Mesenteric fat pad (tissue), 1 donor: ENCODE results near the gene BNC2. TPM values are rescaled to one million over a fixed set of nuclear protein-coding genes. Genes with fewer than 3 reads are reported as not detected.
A peak's percentile ranks its signal among the peaks of the same experiment; 100 is the strongest.

Experiments
- DNase-seq: peaks from one replicate; pipeline ENCODE4 v3.0.0-alpha.2; 2020; ENCODE audit warnings: low spot score
- total RNA-seq: library from RNA; stranded (reverse); fragmentation: NEBNext Ultra II Directional; extraction: Animal tissue kit (Norgen Biotek cat#: 25700); gene quantifications from one replicate; pipeline ENCODE4 v1.2.1, GENCODE V29; 2021
- donor health status: DM: yes; HTN: yes; CAD: no.

Gene BNC2
- total RNA-seq, 1 donor from 2014 or later = 27.5 TPM

- no peak for DNase-seq
These were observed 152.2 kb downstream of the BNC2 start for GRCh38 chr9:16718296-16718695.

GRCh38 chr9:16716601-16717000 is 153.9 kb downstream of the BNC2 start:
- DNase-seq = no peak

- DNase-seq = no peak
These were observed 155.1 kb downstream of the BNC2 start for GRCh38 chr9:16715404-16715803.

GRCh38 chr9:16712787-16713186 is 157.7 kb downstream of the BNC2 start:
- no peak for DNase-seq

GRCh38 chr9:16710888-16711287 is 159.6 kb downstream of the BNC2 start:
- no peak for DNase-seq

- no peak for DNase-seq
These were observed 160.5 kb downstream of the BNC2 start for GRCh38 chr9:16709924-16710323.

- no peak for DNase-seq
These were observed 161.6 kb downstream of the BNC2 start for GRCh38 chr9:16708656-16709435.

DNA sequence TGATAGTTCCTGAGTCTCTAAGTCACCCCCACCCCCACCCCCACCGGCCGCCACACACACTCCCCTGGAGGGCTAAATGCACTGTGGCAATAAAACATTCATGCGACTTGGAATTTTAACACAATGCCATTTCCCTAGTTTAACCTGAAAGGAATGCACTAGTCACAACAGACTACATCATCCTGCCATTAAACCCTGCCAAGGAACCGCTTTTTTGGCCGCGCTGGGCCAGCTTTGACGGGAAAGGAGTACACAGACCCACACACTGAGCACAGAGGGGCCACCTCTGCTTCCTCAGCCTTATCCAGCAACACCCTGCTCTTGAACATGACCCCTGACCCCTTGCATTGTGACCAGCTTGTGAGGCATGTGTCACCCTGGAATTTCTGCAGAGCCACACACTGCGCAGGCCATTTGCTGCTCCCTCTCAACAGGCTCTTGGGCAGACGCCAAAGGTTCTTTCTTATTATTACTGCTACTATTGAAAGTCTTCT is 165.3 kb downstream of the BNC2 start:
- DNase-seq = peak; percentile 92

DNA sequence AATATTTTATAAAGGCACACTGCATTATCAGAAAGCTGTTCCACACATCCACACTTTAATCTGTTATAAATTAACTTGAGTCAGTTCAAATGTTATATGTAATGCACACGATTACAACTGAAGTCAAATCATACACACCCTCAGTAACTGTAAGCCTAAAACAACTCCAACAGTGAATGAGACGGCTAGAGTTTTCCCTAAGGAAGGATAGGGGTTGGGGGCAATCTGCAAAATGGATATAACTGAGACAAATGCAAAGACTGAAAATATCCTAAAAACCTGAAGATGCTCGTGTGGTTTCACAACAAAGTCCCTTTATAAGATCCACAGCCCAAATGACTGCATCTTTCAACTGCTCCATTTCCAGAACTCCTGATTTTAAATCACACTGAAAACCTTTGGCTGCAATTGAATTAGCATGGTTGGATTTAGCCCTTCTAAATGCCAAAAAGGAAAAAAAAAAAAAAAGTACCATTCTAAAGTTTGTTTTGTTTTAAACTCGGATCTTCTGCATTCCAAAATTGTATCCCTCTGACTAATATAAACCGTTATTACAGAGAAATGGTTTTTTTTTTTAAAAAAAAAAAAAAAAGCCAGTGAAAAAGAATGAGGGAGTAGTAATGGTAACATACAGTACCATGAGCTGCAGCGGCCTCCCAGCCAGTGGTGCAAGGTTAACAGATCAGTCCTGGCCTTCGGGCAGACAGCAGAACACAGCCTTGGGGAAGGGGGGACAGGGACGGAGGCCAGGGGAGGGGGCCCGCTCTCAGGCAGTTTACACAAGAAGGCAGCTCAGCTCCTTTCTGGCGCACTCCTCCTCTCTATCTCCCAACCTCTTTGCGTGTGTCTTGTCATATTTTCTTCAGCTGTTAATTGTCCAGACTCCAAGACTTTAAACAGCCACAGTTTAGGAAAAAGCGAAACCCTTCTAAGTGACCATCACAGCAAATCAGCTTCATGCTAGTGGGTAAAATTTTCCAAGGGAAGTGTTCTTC is 166.1 kb downstream of the BNC2 start:
- DNase-seq = no peak

- DNase-seq = no peak
These were observed 169.1 kb downstream of the BNC2 start for GRCh38 chr9:16701347-16701746.

DNA sequence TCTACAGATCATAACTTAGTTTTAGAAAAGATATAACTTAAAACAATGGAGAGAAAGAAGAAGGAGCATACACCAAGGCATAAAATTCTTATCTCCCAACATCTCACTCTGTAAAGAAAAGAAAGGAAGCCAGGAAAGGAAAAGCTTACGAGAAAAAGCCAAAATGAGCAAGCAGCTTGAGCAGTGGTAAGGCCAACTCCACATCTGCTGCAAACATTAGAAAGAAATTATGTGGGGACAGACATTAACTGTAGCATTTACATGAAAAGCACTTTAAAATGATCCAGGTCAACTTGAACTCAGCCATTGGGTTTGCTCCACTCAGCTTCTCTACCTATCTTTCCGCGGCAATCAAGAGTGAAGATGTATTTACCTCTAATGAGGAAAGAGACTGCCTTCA is 176.9 kb downstream of the BNC2 start:
- DNase-seq = no peak

GRCh38 chr9:16690628-16691027 is 179.8 kb downstream of the BNC2 start:
- no peak for DNase-seq

DNA sequence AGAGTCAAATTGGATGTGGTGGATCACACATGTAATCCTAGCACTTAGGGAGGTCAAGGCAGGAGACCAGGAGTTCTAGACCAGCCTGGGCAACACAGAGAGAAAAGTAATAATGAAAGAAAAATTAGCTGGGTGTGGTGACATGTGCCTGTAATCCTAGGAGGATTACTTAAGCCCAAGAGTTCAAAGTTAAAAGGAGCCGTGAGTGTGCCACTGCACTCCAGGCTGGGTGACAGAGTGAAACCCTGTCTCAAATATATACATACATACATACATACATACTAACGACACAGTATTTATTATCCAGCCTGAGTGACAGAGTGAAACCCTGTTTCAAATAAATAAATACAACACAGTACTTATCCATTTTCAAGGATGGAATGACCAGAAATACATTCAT is 180.3 kb downstream of the BNC2 start:
- no peak for DNase-seq

DNA sequence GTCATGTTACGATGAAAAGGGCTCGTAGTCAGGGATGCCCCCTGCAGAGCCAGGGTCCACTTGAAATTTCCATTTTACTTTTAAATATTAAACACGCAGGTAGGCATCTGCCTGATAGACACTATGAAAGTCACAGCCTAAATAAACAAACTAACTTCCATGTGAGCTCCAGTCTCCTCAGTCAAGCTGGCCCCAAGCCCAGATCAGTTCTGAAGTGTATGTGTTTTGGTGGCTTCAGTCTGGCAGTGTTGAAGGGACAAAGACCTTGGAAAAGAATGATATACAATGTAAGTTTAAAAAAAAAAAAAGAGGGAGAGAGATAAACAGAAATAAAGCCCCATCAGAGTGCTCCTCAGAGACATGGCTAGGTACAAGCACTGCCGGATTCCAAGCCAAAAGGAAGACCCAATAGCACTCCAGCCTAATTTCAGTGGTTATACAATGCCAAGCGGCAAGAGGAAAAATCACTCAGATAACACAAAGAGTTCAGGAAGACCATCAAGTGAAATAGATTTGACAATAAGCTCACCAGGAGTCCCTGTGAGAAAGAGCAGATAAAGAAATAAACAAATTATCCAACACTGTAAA is 181.0 kb downstream of the BNC2 start:
- DNase-seq = no peak

GRCh38 chr9:16688814-16689213 is 181.7 kb downstream of the BNC2 start:
- DNase-seq = no peak

- no peak for DNase-seq
These were observed 182.6 kb downstream of the BNC2 start for GRCh38 chr9:16687678-16688369.

GRCh38 chr9:16683326-16683725 is 187.1 kb downstream of the BNC2 start:
- DNase-seq = no peak

DNA sequence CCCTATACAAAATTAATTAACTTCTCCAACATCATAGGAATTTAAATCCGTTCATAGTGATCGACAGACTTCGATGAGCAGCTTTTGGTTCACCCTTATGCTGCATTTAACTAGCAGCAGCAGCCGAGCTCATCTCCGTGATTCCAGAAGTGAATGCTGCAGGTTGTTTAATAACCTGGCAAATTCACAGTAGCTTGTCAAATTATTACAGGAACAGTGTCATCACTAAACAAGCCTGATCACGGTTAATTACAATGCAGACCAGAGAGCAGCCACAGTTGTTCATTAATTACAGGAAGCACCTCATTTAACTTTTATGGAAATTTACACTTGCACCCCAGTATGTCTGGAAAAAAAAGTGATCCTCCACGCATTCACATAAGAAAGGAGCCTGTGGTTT is 188.2 kb downstream of the BNC2 start:
- no peak for DNase-seq

- DNase-seq = no peak
These were observed 188.8 kb downstream of the BNC2 start for GRCh38 chr9:16681652-16681987.

DNA sequence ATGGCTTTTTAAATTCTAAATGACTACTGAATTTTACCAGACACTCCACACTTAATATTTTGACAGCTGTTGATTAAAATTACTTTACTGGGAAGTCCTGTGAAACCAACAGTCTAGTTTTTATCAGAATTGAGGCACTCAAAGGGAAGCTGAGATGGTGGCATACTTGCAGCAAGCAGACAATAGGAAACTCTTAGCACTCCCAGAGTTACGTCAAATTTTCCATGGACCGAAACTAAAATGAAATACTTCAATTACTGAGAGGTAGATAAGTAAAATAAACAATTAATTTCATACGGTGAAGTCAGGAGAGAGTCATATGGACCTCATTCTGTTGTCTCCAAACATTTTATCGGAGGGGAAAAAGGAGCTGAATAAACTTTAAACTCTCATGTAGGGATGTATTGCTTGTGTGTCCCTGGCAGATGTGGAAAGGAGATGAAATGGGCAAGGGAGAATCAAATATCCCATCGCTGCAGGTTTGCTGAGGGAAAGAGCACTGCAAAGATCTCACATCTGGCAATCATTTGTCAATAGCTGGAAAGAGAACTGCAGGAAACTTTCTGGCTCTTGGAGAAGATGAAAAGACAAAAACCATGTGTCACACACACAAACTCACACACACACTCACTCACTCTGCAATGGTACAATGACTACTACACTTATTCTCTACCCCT is 189.4 kb downstream of the BNC2 start:
- no peak for DNase-seq

GRCh38 chr9:16680541-16680940 is 189.9 kb downstream of the BNC2 start:
- DNase-seq = no peak
